Spinal cord (tissue), 10 donors: ENCODE data around the gene MYRIP. TPM values are rescaled to one million over a fixed set of nuclear protein-coding genes. Genes with fewer than 3 reads are reported as not detected.

ENCODE experiments used
- DNase-seq, 6 donors: peaks; one replicate each; pipeline versions ENCODE4 v3.0.0 to v3.0.0-alpha.2; 2013 to 2015; ENCODE audit warnings: low spot score in 6 of 6, low read depth in 4 of 6
- H3K27ac ChIP-seq: one replicate; pipeline ENCODE4 v1.5.1; 2013; ENCODE audit warnings: low read depth, low read length, control low read depth
- H3K27me3 ChIP-seq: one replicate; pipeline ENCODE4 v1.6.1; 2013; ENCODE audit warnings: low read length; ENCODE audit not compliant: control insufficient read depth, insufficient read depth
- H3K36me3 ChIP-seq: one replicate; pipeline ENCODE4 v1.6.1; 2013; ENCODE audit warnings: low read length; ENCODE audit not compliant: control insufficient read depth, insufficient read depth
- H3K4me1 ChIP-seq: one replicate; pipeline ENCODE4 v1.6.1; 2013; ENCODE audit warnings: low read length; ENCODE audit not compliant: control insufficient read depth, insufficient read depth
- H3K4me3 ChIP-seq: one replicate; pipeline ENCODE4 v1.5.1; 2013; ENCODE audit warnings: low read depth, low read length, control low read depth
- H3K9me3 ChIP-seq: one replicate; pipeline ENCODE4 v1.6.1; 2013; ENCODE audit warnings: low read length; ENCODE audit not compliant: control insufficient read depth, insufficient read depth
- WGBS: methylation state at CpG from one replicate; pipeline ENCODE4 v1.1.5; 2013; ENCODE audit warnings: missing lambda C conversion rate; ENCODE audit not compliant: insufficient coverage; 5-methylcytosine and 5-hydroxymethylcytosine counted together
- polyA plus RNA-seq, 2 donors: library from polyadenylated mRNA; unstranded; fragments of 120-200 nt; gene quantifications; one replicate each; pipeline ENCODE4 v1.2.1, GENCODE V29; 2013; ENCODE audit not compliant: insufficient read length in 2 of 2
- total RNA-seq, 2 donors: library from RNA; depleted of rRNA in 1 of 2; stranded (reverse); fragments of 120-200 nt in 1 of 2; fragments of >200 nt in 1 of 2; gene quantifications; one replicate each; pipeline versions ENCODE4 v1.2.3 to v1.2.4, GENCODE V29; 2013 to 2014
- donor health status: healthy.

MYRIP gene
- total and polyA plus RNA-seq, 4 donors, result 12.5 to 18.5 (median 15.0) TPM

DNA sequence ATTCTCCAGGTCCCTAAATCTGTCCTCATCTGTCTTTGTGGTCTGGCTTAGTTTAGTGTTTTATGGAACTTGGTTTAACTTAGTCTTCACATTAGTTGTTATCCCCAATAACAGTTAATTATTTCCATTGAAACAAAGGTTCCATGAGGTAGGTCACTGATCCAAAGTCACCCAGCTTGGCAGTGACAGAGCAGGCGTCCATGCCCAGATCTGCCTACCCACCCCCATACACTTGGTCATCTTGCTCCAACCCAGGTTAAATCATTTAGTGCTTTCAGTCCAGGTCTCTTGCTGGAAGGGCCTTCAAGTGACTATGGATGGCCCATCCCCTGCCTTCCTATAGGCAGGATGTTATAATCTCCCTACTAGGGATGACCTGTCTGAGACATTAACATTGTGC, 127.4 kb downstream of the MYRIP start:
- Histone ChIP-seq H3K27ac (no peak overlapping the region), H3K4me3 (no peak overlapping the region), H3K4me1 (no peaks in the 10 kb centered on the region), H3K36me3 (no peaks in the 10 kb centered on the region), H3K27me3 (no peaks in the 10 kb centered on the region), H3K9me3 (no peaks in the 10 kb centered on the region)
- DNase-seq, result no peak
- WGBS, result 73% methylated on average over 1 of the region's 1 CpG

GRCh38 chr3:39937315-39937714, 127.9 kb downstream of the MYRIP start:
- Histone ChIP-seq H3K4me1 (no peaks in the 10 kb centered on the region), H3K27ac (no peak overlapping the region), H3K27me3 (no peaks in the 10 kb centered on the region), H3K36me3 (no peaks in the 10 kb centered on the region), H3K9me3 (no peaks in the 10 kb centered on the region), H3K4me3 (no peak overlapping the region)
- peak in 1 of 6 donors; percentile 23 for DNase-seq

DNA sequence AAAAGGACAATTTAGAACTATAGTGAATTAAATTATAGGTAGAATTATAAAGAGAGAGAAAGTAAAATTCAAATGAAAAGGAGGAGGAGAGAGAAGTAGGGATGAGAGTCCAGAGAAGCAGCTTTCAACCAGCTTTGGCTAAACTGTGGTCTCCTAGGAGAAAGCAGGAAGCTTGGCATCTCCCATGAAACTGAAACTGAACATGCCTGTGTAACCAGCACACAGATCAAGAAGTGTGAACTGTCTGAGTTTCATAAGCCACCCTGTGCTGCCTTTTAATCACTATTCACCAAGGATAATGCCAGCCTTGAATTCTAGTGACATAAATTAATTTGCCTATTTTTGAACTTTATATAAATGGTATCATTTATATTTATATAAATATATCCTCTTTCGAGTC, 128.5 kb downstream of the MYRIP start:
- Histone ChIP-seq H3K36me3 (no peaks in the 10 kb centered on the region), H3K9me3 (no peaks in the 10 kb centered on the region), H3K4me3 (no peak overlapping the region), H3K4me1 (no peaks in the 10 kb centered on the region), H3K27me3 (no peaks in the 10 kb centered on the region), H3K27ac (no peak overlapping the region)
- WGBS, result no CpG with 5 or more reads among the region's 1 CpG
- DNase-seq, result peak in 1 of 6 donors; percentile 27

- Histone ChIP-seq H3K9me3 (no peaks in the 10 kb centered on the region), H3K36me3 (no peaks in the 10 kb centered on the region), H3K4me1 (no peaks in the 10 kb centered on the region), H3K27me3 (no peaks in the 10 kb centered on the region), H3K27ac (no peak overlapping the region), H3K4me3 (no peak overlapping the region)
- peak in 1 of 6 donors; percentile 63 for DNase-seq
- no CpG with 5 or more reads among the region's 5 CpGs for WGBS
Observed at GRCh38 chr3:39941931-39942330, 132.5 kb downstream of the MYRIP start.

GRCh38 chr3:39960515-39961191, 151.2 kb downstream of the MYRIP start:
- no peaks in the 10 kb centered on the region for H3K9me3 ChIP-seq
- H3K27me3 ChIP-seq, result no peaks in the 10 kb centered on the region
- no CpG with 5 or more reads among the region's 5 CpGs for WGBS
- H3K4me3 ChIP-seq, result no peak overlapping the region
- H3K4me1 ChIP-seq, result no peaks in the 10 kb centered on the region
- no peaks in the 10 kb centered on the region for H3K36me3 ChIP-seq
- H3K27ac ChIP-seq, result no peak overlapping the region
- peak in 2 of 6 donors; percentile 16 to 59 for DNase-seq

- Histone ChIP-seq H3K36me3 (no peaks in the 10 kb centered on the region), H3K4me3 (no peak overlapping the region), H3K27ac (peak overlapping the region; percentile 10), H3K27me3 (no peaks in the 10 kb centered on the region), H3K4me1 (no peaks in the 10 kb centered on the region), H3K9me3 (no peaks in the 10 kb centered on the region)
- DNase-seq, result peak in 1 of 6 donors; percentile 10
- 94% methylated on average over 2 of the region's 4 CpGs for WGBS
Observed at GRCh38 chr3:39961230-39961629, 151.8 kb downstream of the MYRIP start.

DNA sequence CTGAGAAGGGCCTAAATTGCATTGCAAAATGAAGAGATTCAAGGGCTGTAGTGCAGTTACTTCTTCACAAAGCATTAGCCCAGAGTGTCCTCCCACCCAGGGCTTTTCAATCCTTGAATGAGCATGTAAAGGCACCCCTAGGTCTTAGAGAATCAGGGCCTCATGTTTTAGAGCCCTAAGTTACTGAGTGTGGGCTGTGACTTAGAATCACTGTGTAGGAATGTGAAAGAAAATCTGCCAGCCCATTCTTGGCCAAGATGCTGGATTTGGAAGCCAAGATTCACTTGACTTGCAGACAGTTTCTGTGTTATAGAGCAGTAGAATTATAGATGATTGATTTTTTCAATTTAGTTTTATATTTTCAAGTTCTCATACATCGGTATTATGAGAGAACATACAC, 153.2 kb downstream of the MYRIP start:
- Histone ChIP-seq H3K27me3 (no peaks in the 10 kb centered on the region), H3K4me3 (no peak overlapping the region), H3K27ac (peak overlapping the region; percentile 42), H3K4me1 (no peaks in the 10 kb centered on the region), H3K36me3 (no peaks in the 10 kb centered on the region), H3K9me3 (no peaks in the 10 kb centered on the region)
- DNase-seq, result peak in 1 of 6 donors; percentile 91
- no CpG with 5 or more reads among the region's 1 CpG for WGBS

DNA sequence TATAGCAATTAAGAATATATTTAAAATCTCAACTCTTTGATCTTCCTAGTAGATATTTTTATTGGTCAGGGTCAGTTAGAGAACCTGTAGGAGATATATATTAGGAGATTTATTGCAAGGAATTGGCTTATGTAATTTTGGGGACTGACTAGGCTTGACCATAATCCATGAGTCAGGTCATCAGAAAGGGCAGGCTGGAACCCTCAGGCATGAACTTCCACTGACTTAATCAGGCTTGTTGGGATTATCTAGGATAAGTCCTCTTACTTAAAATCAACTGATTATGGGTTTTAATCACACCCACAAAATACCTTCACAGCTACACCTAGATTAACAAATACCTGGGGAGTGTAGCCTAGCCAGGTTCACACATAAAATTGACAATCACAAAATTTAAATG, 156.1 kb downstream of the MYRIP start:
- H3K4me1 ChIP-seq, result no peaks in the 10 kb centered on the region
- H3K27me3 ChIP-seq, result no peaks in the 10 kb centered on the region
- no peak overlapping the region for H3K4me3 ChIP-seq
- no peak for DNase-seq
- no peaks in the 10 kb centered on the region for H3K9me3 ChIP-seq
- no peak overlapping the region for H3K27ac ChIP-seq
- H3K36me3 ChIP-seq, result no peaks in the 10 kb centered on the region

DNA sequence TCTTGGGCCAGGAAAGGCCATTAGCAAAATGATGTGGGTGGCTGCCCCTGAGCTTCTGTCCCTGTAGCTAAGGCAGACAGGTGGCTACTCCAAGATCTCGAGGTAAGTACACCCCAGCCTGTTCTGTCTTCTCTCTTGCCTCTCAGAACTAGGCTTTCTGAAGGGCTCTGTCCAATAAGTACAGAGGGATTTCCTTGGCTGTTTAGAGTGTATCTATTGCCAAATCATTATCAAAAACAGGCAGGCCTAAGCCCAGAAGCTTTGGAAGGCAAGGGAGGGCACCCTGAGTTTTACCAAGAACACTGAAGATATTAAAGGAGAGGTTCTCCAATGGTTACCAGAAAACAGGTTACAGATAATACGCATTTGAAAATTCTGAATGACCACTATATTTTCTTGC, 156.6 kb downstream of the MYRIP start:
- no peak for DNase-seq
- no peak overlapping the region for H3K27ac ChIP-seq
- H3K27me3 ChIP-seq, result no peaks in the 10 kb centered on the region
- no peaks in the 10 kb centered on the region for H3K4me1 ChIP-seq
- H3K36me3 ChIP-seq, result no peaks in the 10 kb centered on the region
- no peaks in the 10 kb centered on the region for H3K9me3 ChIP-seq
- 83% methylated on average over 1 of the region's 2 CpGs for WGBS
- no peak overlapping the region for H3K4me3 ChIP-seq

- no peaks in the 10 kb centered on the region for H3K4me1 ChIP-seq
- H3K36me3 ChIP-seq, result no peaks in the 10 kb centered on the region
- no peak overlapping the region for H3K4me3 ChIP-seq
- WGBS, result 90% methylated on average over 1 of the region's 2 CpGs
- no peaks in the 10 kb centered on the region for H3K9me3 ChIP-seq
- no peaks in the 10 kb centered on the region for H3K27me3 ChIP-seq
- no peak for DNase-seq
- no peak overlapping the region for H3K27ac ChIP-seq
Observed at GRCh38 chr3:39970982-39971381, 161.6 kb downstream of the MYRIP start.
